Fibroblast of gingiva (primary cell): Measurements from ENCODE around the gene TNFRSF8.
"Not testable (repeated sequence)": the region's sequence is repeated elsewhere in the genome, so short reads cannot be mapped to it uniquely, and the experiment has no call there.

ENCODE experiments used
- DNase-seq: peaks from one replicate; pipeline ENCODE4 v3.0.0-alpha.2; 2011; ENCODE audit warnings: low read depth

TNFRSF8 gene

GRCh38 chr1:12063141-12064072 lies at the start of gene TNFRSF8:
Gene TNFRSF8, plus strand, starts transcription at chr1:12063303. Its CDS starts 296 bp downstream, at chr1:12063599.
- DNase-seq: no peak

- no peak for DNase-seq
Observed at GRCh38 chr1:12014141-12014991, 48.7 kb upstream of the TNFRSF8 start.

GRCh38 chr1:12015001-12015491 lies 48.1 kb upstream of the TNFRSF8 start:
- DNase-seq: no peak

GRCh38 chr1:12015499-12015898 lies 47.6 kb upstream of the TNFRSF8 start:
- DNase-seq: no peak

- DNase-seq: no peak
Observed at GRCh38 chr1:12016182-12016581, 46.9 kb upstream of the TNFRSF8 start.

- DNase-seq: peak; percentile 20
Observed at GRCh38 chr1:12019858-12020509, 43.1 kb upstream of the TNFRSF8 start.

GRCh38 chr1:12021616-12022015 lies 41.5 kb upstream of the TNFRSF8 start:
- DNase-seq: no peak

- no peak for DNase-seq
Observed at GRCh38 chr1:12022036-12022435, 41.1 kb upstream of the TNFRSF8 start.

- DNase-seq: no peak
Observed at GRCh38 chr1:12026586-12026985, 36.5 kb upstream of the TNFRSF8 start.

- DNase-seq: no peak
Observed at GRCh38 chr1:12028248-12028647, 34.9 kb upstream of the TNFRSF8 start.

GRCh38 chr1:12028957-12029511 lies 34.1 kb upstream of the TNFRSF8 start:
- no peak for DNase-seq

GRCh38 chr1:12029720-12030339 lies 33.3 kb upstream of the TNFRSF8 start:
- DNase-seq: no peak

GRCh38 chr1:12031039-12031980 lies 31.8 kb upstream of the TNFRSF8 start:
- DNase-seq: no peak

- no peak for DNase-seq
Observed at GRCh38 chr1:12032161-12032621, 30.9 kb upstream of the TNFRSF8 start.

- not testable (repeated sequence) for DNase-seq
Observed at GRCh38 chr1:12033441-12033840, 29.7 kb upstream of the TNFRSF8 start.

- peak; percentile 81 for DNase-seq
Observed at GRCh38 chr1:12034381-12034801, 28.7 kb upstream of the TNFRSF8 start.

- no peak for DNase-seq
Observed at GRCh38 chr1:12035312-12035711, 27.8 kb upstream of the TNFRSF8 start.

GRCh38 chr1:12037486-12038355 lies 25.4 kb upstream of the TNFRSF8 start:
- DNase-seq: no peak
